ENCODE measurements around the gene CASTOR1.

Gene CASTOR1

DNA sequence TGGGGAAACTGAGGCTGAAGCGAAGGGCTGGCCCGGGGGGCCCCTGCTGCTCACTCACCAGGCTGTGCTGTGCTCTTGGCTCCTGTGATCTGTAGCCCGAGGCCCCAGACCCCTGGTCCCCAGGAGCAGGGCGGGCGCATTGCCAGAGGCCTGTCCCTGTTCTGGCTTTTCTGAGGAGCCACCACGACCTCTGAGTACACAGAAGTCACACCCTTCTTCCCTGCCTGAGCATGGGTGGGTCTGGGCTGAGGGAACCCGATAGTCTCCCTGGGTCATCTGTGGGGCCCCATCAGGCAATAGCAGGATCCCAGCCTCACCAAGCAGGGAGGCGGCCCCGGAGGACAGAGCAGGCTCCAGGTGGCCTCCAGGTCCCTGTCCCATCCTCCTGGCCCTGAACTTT lies 5.1 kb downstream of the CASTOR1 start:
- DNase-seq = no peak

GRCh38 chr22:30283342-30283741 lies 6.0 kb downstream of the CASTOR1 start:
- DNase-seq = no peak

GRCh38 chr22:30282616-30283046 lies 6.7 kb downstream of the CASTOR1 start:
- DNase-seq = peak; percentile 67

DNA sequence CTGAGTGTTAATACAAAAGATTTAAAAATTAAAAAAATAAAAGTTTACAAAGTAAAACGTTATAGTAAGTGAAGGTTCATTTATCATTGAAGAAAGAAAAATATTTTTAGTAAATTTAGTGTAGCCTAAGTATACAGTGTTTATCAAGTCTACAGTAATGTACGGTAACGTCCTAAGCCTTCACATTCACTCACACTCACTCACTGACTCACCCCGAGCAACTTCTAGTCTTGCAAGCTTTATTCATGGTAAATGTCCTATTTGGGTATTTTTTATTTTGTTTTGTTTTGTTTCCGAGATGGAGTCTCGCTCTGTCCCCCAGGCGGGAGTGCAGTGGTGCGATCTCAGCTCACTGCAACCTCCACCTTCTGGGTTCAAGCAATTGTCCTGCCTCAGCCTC lies 8.8 kb downstream of the CASTOR1 start:
- DNase-seq = peak; percentile 42

- no peak for DNase-seq
These were observed 9.4 kb downstream of the CASTOR1 start for GRCh38 chr22:30279932-30280331.

GRCh38 chr22:30279046-30279788 lies 10.1 kb downstream of the CASTOR1 start:
- peak; percentile 94 for DNase-seq

GRCh38 chr22:30277547-30278344 lies 11.6 kb downstream of the CASTOR1 start:
- DNase-seq = peak; percentile 65

DNA sequence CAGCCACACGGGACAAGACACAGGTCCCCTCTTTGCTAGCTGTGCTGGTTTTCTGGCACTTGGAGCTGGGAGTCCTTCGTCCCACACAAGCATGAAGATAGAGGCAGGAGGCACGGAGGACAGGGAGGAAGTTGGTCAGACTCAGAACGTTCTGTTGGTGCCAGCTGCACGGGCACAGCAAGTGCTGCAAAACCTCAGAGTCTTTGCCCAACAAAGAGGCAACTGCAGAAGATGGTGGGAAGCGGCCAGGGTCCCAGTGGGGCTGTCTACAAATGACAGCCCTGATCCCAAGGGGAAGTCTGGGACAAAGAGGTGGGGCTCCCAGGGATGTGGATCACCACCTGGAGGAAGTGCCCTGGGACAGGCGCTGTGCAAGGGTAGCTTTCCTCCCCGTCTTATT lies 13.3 kb downstream of the CASTOR1 start:
- DNase-seq = no peak

- DNase-seq = no peak
These were observed 13.7 kb downstream of the CASTOR1 start for GRCh38 chr22:30275625-30276024.

DNA sequence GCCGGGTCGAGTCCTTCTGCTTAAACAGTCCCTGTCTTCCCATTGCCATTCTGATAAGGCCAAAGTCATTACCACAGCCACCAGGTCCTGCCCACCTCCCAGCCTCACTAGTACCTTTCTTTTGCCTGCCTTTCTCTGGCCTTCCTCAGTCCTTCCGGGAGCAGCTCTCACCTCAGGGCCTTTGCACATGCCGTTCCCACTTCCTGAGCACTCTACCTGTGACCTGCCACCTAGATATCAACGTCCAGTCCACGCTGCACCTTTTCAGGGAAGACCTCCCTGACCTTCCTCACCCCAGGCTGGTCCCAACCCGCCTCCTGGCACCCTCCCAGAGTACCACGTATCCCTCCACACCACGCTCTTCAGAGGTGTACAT lies 14.9 kb downstream of the CASTOR1 start:
- DNase-seq = no peak

DNA sequence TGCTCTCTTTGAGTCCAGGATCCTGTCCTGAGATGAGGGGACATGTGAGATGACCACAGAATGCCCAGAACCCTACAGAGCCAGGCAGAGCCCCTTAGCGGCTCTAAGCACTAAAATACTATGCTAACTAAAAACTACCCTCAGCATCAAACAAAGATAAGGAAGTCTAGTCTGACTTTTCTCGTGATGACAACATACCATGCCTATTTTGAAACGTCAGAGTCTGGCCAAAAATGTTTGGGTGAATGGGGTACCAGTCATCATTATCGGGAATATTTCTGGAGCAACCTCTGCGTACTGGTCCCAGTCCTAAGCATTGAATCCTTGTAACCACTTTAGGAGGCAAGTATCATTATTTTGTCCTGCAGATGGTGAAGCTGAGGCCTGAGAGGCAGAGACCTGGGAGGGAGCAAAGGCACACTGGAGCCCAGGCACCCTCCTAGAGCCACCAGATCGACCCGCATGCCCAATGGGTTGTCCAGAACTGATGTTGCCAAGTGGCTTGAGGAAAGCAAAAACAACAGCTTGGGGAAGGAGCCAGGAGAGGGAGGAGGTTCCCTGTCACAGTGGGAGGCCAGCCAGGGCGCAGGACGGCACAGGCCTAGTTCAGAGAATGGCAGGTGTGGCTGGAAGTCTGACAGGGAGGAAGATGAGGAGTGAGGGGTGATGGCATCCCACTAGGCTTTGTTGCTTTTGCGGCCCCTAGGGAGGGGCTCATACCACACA lies 15.4 kb downstream of the CASTOR1 start:
- peak; percentile 51 for DNase-seq

DNA sequence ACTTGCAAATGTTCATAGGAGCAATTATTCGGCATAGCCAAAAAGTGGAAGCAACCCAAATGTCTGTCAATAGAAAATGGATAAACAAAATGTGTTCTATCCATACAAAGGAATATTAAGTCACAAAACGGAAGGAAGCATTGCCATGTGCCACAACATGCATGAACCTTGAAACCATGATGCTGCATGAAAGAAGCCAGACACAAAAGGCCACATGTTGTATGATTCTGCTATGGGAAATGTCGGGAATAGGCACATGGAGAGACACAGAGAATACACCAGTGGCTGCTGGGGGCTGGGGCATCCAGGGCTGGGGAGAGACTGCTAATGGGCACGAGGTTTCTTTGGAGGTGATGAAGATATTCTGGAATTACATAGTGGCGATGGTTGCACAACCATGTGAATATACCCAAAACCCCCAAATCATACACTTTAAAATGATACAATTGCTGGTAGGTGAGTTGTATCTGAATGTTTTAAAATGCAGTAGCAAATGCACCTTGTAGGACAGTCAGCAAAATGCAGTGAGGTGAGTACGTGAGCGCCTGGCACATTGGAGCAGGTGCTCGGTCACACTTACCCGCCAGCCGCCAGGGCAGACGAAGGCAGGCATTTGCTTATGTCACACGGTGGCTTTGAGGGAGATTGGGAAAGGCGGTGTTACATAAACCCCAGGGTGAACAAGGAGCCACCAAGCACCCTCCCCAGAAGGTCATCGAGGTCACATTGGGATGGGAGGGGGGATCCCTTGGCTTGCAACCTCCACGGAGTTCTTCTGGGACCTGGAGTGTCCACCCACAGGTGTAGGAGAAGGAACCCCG lies 16.3 kb downstream of the CASTOR1 start:
- DNase-seq = peak; percentile 52

GRCh38 chr22:30270832-30271231 lies 18.5 kb downstream of the CASTOR1 start:
- peak; percentile 99 for DNase-seq

- no peak for DNase-seq
These were observed 21.0 kb downstream of the CASTOR1 start for GRCh38 chr22:30268331-30268730.

GRCh38 chr22:30267382-30268302 lies 21.7 kb downstream of the CASTOR1 start:
- DNase-seq = peak; percentile 82

- peak; percentile 85 for DNase-seq
These were observed 22.6 kb downstream of the CASTOR1 start, which contains the start of gene OSM for GRCh38 chr22:30266445-30267381. TSS of gene OSM (minus strand) at chr22:30266851. CDS start at chr22:30266799, 52 bp downstream.

DNA sequence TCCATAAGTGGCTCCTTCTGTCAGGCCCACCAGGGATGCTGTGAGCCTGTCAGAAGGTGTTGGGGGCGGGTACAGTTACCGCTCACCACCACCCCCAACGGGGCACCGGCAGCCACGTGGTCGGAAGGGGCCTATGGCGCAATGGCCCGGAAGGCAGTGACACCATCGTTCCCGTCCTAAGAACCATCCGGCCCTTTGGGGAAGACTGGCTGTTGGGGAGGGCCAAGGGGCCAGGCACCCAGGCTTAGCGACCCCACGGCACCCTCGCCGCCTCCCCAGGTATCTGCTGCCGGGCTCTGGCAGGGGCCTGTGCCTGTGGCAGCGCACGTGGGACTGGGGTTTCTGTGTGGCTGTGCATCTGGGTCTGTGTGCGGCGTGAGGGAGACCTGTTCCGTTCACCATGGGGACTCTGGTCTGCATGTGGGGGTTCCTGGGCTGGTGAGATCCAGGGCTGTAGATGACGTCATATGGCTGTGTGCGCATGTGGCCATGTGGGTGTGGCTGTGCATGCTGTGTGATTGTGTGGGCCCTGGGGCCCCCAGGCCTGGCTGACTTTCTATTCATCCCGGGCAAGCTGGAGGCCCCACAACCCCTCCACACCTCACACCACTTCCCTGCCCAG lies 23.4 kb downstream of the CASTOR1 start:
- DNase-seq = peak; percentile 69

DNA sequence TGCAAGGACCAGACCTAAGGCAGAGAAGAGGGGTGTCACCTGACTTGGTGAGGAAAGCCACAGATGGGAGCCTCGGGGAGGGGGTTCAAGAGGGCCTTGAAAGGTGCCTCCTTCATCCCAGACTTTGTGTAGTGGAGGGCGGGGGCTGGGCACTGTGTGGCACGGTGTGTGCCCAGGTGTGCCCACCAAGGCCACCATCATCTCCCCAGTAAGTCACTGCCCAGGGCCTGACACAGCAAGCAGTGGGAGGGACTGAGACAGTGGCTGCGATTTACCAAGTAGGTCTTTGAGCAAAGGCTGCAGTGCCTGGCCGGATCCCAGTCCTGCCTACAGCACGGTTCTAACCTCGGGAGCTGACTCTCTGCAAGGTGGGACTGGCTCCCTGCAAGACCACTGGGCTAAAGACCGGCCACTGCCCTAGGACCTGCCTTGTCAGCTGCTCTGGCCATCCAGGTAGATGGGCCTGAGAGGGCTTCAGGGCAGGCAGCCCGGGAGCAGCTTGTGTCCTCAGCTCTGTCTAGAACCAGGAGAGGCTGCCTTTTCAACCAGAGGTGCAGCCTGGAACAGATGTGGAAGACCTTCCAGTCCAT lies 24.1 kb downstream of the CASTOR1 start:
- no peak for DNase-seq

- no peak for DNase-seq
These were observed 25.4 kb downstream of the CASTOR1 start for GRCh38 chr22:30263883-30264282.
